ENCODE results near the gene FAM124A. TPM values are rescaled to one million over a fixed set of nuclear protein-coding genes. Genes with fewer than 3 reads are reported as not detected.
A peak's percentile ranks its signal among the peaks of the same experiment; 100 is the strongest.

The FAM124A gene
- total RNA-seq, 4 donors from 2014 or later = 0.91 to 4.1 (median 2.8) TPM

GRCh38 chr13:51258612-51259548 lies 36.7 kb downstream of the FAM124A start:
- Histone ChIP-seq H3K27me3 (no peaks in the 10 kb centered on the region), H3K27ac (no peak overlapping the region), H3K4me3 (no peak overlapping the region), H3K36me3 (no peaks in the 10 kb centered on the region), H3K9me3 (no peaks in the 10 kb centered on the region), H3K4me1 (no peaks in the 10 kb centered on the region)
- no peak for TF ChIP-seq EP300 (IDR thresholded peaks at IDR 0.05)
- no peak for DNase-seq (ENCODE audit: low spot score in 2 of 2)
- WGBS = 91% methylated on average over 17 of the region's 27 CpGs

GRCh38 chr13:51260154-51260553 lies 38.0 kb downstream of the FAM124A start:
- TF ChIP-seq CTCF (IDR thresholded peaks at IDR 0.05) = no peak
- no peak for TF ChIP-seq POLR2A (IDR thresholded peaks at IDR 0.05)
- TF ChIP-seq EP300 (IDR thresholded peaks at IDR 0.05) = no peak
- no peak for TF ChIP-seq POLR2AphosphoS5 (IDR thresholded peaks at IDR 0.05)
- H3K27ac ChIP-seq = no peak overlapping the region
- 95% methylated on average over 3 of the region's 4 CpGs for WGBS
- no peak for DNase-seq (ENCODE audit: low spot score in 2 of 2)
- H3K27me3 ChIP-seq = no peaks in the 10 kb centered on the region
- H3K36me3 ChIP-seq = no peaks in the 10 kb centered on the region
- no peaks in the 10 kb centered on the region for H3K4me1 ChIP-seq
- H3K9me3 ChIP-seq = no peaks in the 10 kb centered on the region
- H3K4me3 ChIP-seq = no peak overlapping the region

- 61% methylated on average over 5 of the region's 5 CpGs for WGBS
- no peak for TF ChIP-seq POLR2A (IDR thresholded peaks at IDR 0.05)
- H3K27me3 ChIP-seq = no peaks in the 10 kb centered on the region
- no peaks in the 10 kb centered on the region for H3K9me3 ChIP-seq
- no peaks in the 10 kb centered on the region for H3K4me1 ChIP-seq
- H3K4me3 ChIP-seq = no peak overlapping the region
- no peaks in the 10 kb centered on the region for H3K36me3 ChIP-seq
- no peak for DNase-seq (ENCODE audit: low spot score in 2 of 2)
- no peak overlapping the region for H3K27ac ChIP-seq
Measured at GRCh38 chr13:51261610-51262249, 39.5 kb downstream of the FAM124A start.

GRCh38 chr13:51262501-51263211 lies 40.5 kb downstream of the FAM124A start:
- Histone ChIP-seq H3K4me3 (no peak overlapping the region), H3K9me3 (no peaks in the 10 kb centered on the region), H3K27me3 (no peaks in the 10 kb centered on the region), H3K36me3 (no peaks in the 10 kb centered on the region), H3K4me1 (no peaks in the 10 kb centered on the region), H3K27ac (no peak overlapping the region)
- TF ChIP-seq EP300 (IDR thresholded peaks at IDR 0.05) = no peak
- TF ChIP-seq POLR2AphosphoS5 (IDR thresholded peaks at IDR 0.05) = no peak
- TF ChIP-seq POLR2A (IDR thresholded peaks at IDR 0.05) = no peak
- no peak for TF ChIP-seq CTCF (IDR thresholded peaks at IDR 0.05)
- no peak for DNase-seq (ENCODE audit: low spot score in 2 of 2)
- 72% methylated on average over 5 of the region's 8 CpGs for WGBS

- 87% methylated on average over 1 of the region's 1 CpG for WGBS
- H3K27me3 ChIP-seq = no peaks in the 10 kb centered on the region
Measured at GRCh38 chr13:51266642-51267041, 44.4 kb downstream of the FAM124A start.

GRCh38 chr13:51267622-51268021 lies 45.4 kb downstream of the FAM124A start:
- no peaks in the 10 kb centered on the region for H3K36me3 ChIP-seq
- H3K9me3 ChIP-seq = no peaks in the 10 kb centered on the region
- no peaks in the 10 kb centered on the region for H3K27me3 ChIP-seq
- DNase-seq (ENCODE audit: low spot score in 2 of 2) = peak in 1 of 2 donors; percentile 16
- 71% methylated on average over 6 of the region's 6 CpGs for WGBS
- no peak overlapping the region for H3K27ac ChIP-seq
- TF ChIP-seq POLR2A (IDR thresholded peaks at IDR 0.05) (no peak), CTCF (IDR thresholded peaks at IDR 0.05) (no peak), EP300 (IDR thresholded peaks at IDR 0.05) (no peak), POLR2AphosphoS5 (IDR thresholded peaks at IDR 0.05) (no peak)
- no peaks in the 10 kb centered on the region for H3K4me1 ChIP-seq
- no peak overlapping the region for H3K4me3 ChIP-seq

More at GRCh38 chr13:51266642-51267041, 44.4 kb downstream of the FAM124A start:
- H3K4me3 ChIP-seq = no peak overlapping the region
- no peak overlapping the region for H3K27ac ChIP-seq
- H3K9me3 ChIP-seq = no peaks in the 10 kb centered on the region
- no peaks in the 10 kb centered on the region for H3K4me1 ChIP-seq
- DNase-seq (ENCODE audit: low spot score in 2 of 2) = peak in 1 of 2 donors; percentile 4
- TF ChIP-seq POLR2A (IDR thresholded peaks at IDR 0.05) = no peak
- H3K36me3 ChIP-seq = no peaks in the 10 kb centered on the region
